ENCODE measurements around the gene ACAP1.

GRCh38 chr17:7329997-7330637, 6.2 kb upstream of the ACAP1 start:
- TF ChIP-seq CTCF (optimal IDR thresholded peaks at IDR 0.05 in 1 of 3, IDR thresholded peaks at IDR 0.05 in 1 of 3, conservative IDR thresholded peaks at IDR 0.05 in 1 of 3; ENCODE audit: extremely low read depth in 1 of 3, insufficient read depth in 2 of 3, low read length in 3 of 3): no peak
- TF ChIP-seq EZH2 (IDR thresholded peaks at IDR 0.05; ENCODE audit: low read length): no peak
